ENCODE results near the gene IDNK.
A peak's percentile ranks its signal among the peaks of the same experiment; 100 is the strongest.
"Not testable (repeated sequence)": the region's sequence is repeated elsewhere in the genome, so short reads cannot be mapped to it uniquely, and the experiment has no call there.

Gene IDNK

DNA sequence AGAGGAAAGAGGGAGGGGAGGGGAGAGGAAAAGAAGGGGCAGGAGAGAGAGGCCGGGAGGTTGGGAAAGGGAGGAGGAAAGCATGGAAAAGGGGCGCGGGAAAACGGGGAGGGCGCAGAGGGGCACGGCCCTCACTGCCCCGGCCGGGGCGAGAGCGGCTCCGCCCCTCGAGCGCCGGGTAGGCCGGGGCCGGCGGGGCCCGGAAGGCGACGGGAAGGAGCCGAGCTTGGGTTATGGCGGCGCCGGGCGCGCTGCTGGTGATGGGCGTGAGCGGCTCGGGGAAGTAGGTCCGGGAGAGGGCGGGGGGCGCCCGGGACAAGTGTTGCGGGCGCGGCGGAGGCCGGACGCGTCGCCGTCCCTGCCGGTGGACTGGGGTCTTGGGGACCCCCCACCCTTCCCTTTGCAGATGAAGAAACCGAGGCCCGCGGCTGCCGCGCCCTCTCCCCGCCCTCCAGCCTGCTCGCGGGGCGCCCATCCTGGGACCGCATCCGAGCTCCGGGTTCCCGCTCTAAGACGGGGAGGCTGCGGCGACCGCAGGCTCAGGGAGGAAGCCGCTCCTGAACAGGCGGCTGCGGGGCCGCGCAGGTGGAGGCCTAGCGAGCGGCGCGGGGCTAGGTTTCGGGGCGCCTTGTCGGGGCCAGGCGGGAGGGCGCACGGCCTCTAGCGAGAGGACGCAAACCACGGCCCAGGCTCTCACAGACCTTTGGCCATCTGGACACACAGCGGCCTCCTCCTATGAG lies at the start of gene IDNK:
IDNK (plus strand) TSS at position 205 of the 740 bp plus-strand sequence; CDS start at position 234, 29 bp downstream.
- peak; percentile 75 for DNase-seq (ENCODE audit: low read depth, low spot score)

GRCh38 chr9:83574482-83574881 lies 48.5 kb upstream of the IDNK start:
- no peak for DNase-seq (ENCODE audit: low read depth, low spot score)

GRCh38 chr9:83582029-83582428 lies 40.9 kb upstream of the IDNK start:
- DNase-seq (ENCODE audit: low read depth, low spot score) = peak; percentile 22

- DNase-seq (ENCODE audit: low read depth, low spot score) = peak; percentile 72
These were observed 39.6 kb upstream of the IDNK start for GRCh38 chr9:83583151-83584014.

DNA sequence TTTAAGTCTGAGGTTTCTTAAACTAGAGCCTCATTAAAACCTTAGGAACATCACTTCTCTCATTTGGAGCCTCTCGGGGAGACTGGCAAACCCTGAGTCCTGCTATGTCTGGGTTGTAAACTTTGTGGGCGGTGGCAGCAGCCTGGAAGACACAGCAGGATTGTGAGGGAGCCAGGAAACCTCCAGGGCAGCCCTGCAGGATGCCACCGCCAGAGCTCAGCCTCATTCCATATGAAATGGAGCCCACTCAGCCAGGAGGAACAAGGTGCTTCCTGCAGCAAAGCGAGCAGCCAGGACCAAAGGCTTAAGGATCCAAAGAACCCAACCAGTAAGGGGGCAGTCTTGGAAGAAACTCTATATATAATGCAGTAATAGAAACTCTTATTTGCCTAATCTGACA lies 37.9 kb upstream of the IDNK start:
- no peak for DNase-seq (ENCODE audit: low read depth, low spot score)

DNA sequence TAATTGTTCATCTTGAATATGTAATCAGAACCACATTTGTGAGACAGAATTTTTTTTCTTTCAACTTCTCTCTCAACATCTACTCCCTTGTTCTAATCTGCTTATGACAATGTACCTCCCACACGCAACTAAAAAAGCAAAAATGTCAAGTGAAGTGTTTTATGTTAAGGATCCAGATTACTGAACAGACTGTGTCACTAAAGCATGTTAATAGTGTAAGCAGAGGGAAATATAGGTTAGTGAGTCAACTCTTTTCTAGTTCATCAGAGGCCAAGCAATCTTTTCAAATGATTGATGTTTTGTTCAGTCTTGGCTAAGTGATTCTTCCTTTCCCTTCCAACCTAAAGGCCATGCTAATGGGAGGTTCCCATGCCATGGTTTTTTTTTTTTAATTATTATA lies 34.7 kb upstream of the IDNK start:
- DNase-seq (ENCODE audit: low read depth, low spot score) = no peak

GRCh38 chr9:83596899-83597504 lies 25.9 kb upstream of the IDNK start:
- DNase-seq (ENCODE audit: low read depth, low spot score) = peak; percentile 52

- no peak for DNase-seq (ENCODE audit: low read depth, low spot score)
These were observed 24.5 kb upstream of the IDNK start for GRCh38 chr9:83598487-83598886.

DNA sequence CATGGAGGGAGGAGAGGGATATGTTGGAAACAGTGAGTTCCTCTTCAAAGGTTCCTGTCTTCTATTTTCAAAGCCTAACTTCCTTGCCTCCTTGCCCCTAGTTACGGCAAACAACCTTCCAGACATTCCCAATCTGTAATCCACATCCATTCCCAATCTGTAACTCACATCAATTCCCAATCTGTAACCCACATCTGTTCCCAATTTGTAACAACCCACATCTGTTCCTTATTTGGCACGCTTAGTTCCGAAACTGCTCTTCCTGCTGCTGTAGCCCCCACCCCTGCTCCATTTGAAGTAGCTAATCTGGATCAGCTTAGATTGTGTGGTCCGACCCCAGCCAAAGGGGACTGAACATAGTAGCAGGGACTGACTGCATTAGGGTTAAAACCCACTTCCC lies 23.9 kb upstream of the IDNK start:
- no peak for DNase-seq (ENCODE audit: low read depth, low spot score)

GRCh38 chr9:83601463-83601862 lies 21.5 kb upstream of the IDNK start:
- no peak for DNase-seq (ENCODE audit: low read depth, low spot score)

GRCh38 chr9:83607620-83608019 lies 15.3 kb upstream of the IDNK start:
- not testable (repeated sequence) for DNase-seq (ENCODE audit: low read depth, low spot score)

GRCh38 chr9:83613298-83613697 lies 9.6 kb upstream of the IDNK start:
- not testable (repeated sequence) for DNase-seq (ENCODE audit: low read depth, low spot score)

DNA sequence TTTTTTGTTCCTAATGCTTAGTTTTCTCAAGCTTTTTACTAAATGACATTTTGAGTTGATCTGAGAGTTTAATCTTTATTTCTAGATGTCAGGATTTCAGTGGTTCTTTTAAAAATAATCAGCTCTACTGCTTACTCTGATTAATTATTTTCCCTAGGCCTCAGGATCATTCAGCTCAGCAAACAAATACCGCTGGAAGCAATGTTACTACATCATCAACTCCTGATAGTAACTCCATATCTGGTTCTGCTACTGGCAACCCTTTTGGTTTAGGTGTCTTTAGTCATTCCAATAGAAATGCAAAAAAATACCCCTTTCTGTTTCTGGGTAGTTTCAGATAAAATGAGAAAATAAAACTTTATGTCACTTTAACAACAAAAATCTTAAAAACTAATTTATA lies 5.6 kb upstream of the IDNK start:
- DNase-seq (ENCODE audit: low read depth, low spot score) = no peak

DNA sequence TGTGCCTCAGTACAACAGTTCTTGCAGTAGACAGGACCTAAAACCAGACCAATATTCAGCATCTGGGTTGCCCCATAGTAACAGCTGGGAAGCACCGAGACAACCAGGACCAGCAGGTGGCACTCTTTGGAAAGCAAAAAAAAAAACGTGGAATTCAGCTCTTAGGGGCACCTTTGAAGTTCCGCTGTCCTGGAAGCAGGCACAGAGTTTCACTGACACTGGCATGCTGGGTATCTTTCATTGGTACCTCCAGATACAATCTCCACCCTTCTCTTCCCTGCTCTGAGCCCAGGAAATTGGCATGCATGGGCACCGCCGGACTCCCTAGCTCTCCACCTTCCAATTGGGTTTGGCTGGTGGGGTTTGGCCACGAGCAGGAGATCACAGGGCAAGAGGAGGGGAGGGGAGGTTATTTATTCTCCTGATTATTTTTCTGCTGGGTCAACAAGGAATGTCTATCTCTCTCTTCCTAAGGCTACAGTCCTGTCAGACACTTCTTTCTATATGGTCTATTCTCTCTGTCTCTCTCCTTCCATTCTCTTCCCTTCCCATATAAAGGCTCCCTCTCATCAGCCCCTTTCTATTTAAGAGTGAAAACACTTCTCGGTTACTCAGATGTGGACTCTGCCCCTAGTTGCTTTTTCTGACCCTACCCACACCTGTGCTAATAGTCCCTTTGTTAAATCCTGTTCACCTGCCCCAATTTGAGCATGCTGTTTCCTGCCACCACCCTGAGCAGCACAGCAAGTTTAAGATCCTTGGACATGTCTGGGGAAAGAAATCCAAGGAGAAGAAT lies 1.9 kb upstream of the IDNK start:
- peak; percentile 70 for DNase-seq (ENCODE audit: low read depth, low spot score)

GRCh38 chr9:83622433-83622938 lies 457 bp upstream of the IDNK start:
- no peak for DNase-seq (ENCODE audit: low read depth, low spot score)

- no peak for DNase-seq (ENCODE audit: low read depth, low spot score)
These were observed 735 bp downstream of the IDNK start for GRCh38 chr9:83623679-83624076.

DNA sequence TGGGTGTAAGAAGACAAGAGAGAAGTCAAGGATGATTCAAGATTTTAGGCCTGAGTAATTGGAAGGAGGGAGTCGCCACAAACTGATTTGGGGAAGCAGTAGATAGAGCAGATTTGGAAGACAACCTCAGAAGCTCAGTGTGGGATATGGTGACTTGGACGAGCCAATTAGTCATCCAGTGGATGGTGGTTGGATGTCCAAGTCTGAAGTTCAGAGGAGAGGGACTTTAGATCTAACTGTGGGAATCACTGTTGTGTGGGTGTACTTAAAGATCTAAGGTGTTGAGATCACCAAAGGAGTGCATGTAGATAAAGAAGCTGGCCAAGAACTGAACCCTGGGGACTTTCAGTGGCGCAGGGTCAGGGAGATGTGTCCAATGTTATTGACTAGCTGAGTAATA lies 2.2 kb downstream of the IDNK start:
- no peak for DNase-seq (ENCODE audit: low read depth, low spot score)

GRCh38 chr9:83628540-83628939 lies 5.6 kb downstream of the IDNK start:
- no peak for DNase-seq (ENCODE audit: low read depth, low spot score)

DNA sequence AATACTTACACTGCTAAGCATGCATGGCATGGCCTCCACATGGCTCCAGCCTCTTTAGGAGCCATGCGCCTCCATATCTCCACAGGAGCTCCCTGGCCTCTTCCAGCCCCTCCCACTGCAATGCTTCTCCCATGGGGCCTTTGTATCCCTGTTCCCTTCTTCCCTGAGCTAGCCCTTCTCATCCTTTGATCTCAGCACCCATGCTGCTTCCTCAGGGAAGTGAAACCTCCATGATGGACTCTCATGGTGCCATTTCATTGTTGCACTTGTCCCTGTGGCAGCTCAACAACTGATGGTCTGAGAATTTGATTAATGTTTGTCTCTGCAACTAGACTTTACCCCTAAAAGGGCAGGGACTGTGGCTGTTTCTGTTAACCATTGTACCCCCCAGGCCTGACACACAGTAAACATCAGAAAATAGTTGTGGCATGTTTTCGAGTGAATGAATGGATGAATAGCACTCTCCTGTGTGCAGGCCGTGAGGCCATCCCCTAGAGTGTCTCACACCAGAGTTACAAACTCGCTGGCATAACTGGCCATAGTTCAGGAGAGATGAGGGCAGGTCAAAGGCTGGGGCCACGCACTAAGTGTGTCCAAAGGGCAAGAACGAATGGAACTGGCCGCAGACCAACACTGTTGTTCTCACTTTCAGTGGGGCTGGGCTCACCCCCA lies 6.6 kb downstream of the IDNK start:
- DNase-seq (ENCODE audit: low read depth, low spot score) = no peak

DNA sequence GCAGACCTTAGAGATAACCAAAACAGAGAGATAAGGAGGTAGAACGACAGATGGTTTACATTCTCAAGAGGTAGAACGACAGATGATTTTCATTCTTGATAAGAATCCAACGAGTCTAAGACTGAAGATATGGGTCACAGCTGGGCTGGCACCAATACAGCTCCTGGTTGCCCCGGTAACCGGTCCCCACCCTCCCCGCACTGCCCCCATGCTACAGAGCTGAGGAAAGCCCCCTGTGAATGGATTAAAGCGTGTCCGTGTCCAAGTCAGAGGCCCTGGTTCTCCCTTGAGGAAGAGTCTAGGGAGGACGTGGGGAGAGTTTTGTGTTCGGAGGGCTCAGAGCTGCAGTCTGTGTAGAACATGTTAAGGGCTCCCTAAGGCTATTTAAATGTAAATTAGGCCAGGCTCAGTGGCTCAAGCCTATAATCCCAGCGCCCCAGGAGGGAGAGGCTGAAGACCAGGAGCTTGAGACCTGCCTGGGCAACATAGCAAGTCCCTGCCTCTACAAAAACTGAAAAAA lies 8.1 kb downstream of the IDNK start:
- DNase-seq (ENCODE audit: low read depth, low spot score) = no peak

- DNase-seq (ENCODE audit: low read depth, low spot score) = no peak
These were observed 10.3 kb downstream of the IDNK start for GRCh38 chr9:83633255-83633654.

Measured in astrocyte of the hippocampus (primary cell).